Activated CD8-positive, alpha-beta T cell treated with anti-CD3 and anti-CD28 coated beads for 36 hours (primary cell): ENCODE data around the gene OSBPL8. TPM values are rescaled to one million over a fixed set of nuclear protein-coding genes. Genes with fewer than 3 reads are reported as not detected.
A peak's percentile ranks its signal among the peaks of the same experiment; 100 is the strongest.

ENCODE experiments used
- ATAC-seq: fragments of 200-7000 bp; cut with Tn5 transposase; one replicate; pipeline ENCODE4 v1.10.0; 2021; ENCODE audit warnings: mild to moderate bottlenecking, moderate library complexity
- CTCF ChIA-PET: fragments of 350-600 bp; sonication (Branson Sonifier 250); formaldehyde crosslinking; loops from one replicate; lab custom pipeline; 2021; ENCODE audit warnings: antibody characterized with exemption; lab: Charles Lee
- POLR2A ChIA-PET: fragments of 350-600 bp; sonication (Branson Sonifier 250); formaldehyde crosslinking; loops from one replicate; lab custom pipeline; 2021; ENCODE audit warnings: antibody characterized with exemption; lab: Charles Lee
- DNase-seq: peaks from one replicate; pipeline ENCODE4 v3.0.0-alpha.2; 2020
- H3K27ac Mint-ChIP-seq: one replicate; pipeline ENCODE4 v1.8.0; 2021; ENCODE audit warnings: mild to moderate bottlenecking, mixed read lengths
- H3K27me3 Mint-ChIP-seq: one replicate; pipeline ENCODE4 v1.8.0; 2021; ENCODE audit warnings: mixed read lengths
- H3K36me3 Mint-ChIP-seq: one replicate; pipeline ENCODE4 v1.8.0; 2021; ENCODE audit warnings: low read depth, mixed read lengths
- H3K4me1 Mint-ChIP-seq: one replicate; pipeline ENCODE4 v1.8.0; 2021; ENCODE audit warnings: low read depth, mixed read lengths
- H3K4me3 Mint-ChIP-seq: one replicate; pipeline ENCODE4 v1.8.0; 2021; ENCODE audit warnings: mild to moderate bottlenecking, moderate library complexity, mixed read lengths
- H3K9me3 Mint-ChIP-seq: one replicate; pipeline ENCODE4 v1.8.0; 2021; ENCODE audit warnings: mixed read lengths
- intact Hi-C: fragments of 100-400 bp; cut with micrococcal nuclease; formaldehyde crosslinking; loops from one replicate; pipeline ENCODE4 v1.10.0; 2022
- total RNA-seq, 2 experiments: library from RNA; stranded (reverse); gene quantifications; one replicate each; pipeline ENCODE4 v1.2.3, GENCODE V29; 2021
- TF ChIP-seq, protein P1 (sequence below): fragments of 200-600 bp; IDR thresholded peaks from one replicate; pipeline ENCODE4 v1.8.0; 2022; ENCODE audit warnings: antibody characterized with exemption, mild to moderate bottlenecking

The OSBPL8 gene
- total RNA-seq, 2 experiments from 2014 or later = 81.1 to 85.6 TPM

DNA sequence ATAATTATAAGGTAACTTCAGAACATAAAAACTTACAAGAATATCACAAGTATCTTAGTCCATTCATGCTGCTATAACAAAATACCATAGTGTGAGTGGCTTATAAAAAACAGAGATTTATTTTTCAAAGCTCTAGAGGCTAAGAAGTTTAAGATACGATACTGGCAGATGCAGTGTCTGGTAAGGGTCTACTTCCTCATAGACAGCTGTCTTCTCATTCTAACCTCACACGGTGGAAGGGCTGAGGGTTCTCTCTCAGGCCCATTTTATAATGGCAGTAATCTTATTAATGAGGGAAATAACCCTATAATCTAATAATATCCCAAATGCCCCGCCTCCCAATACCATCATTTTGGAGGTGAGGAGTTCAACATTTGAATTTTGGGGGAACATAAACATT lies 23.7 kb upstream of the OSBPL8 start:
- ATAC-seq = no peak
- no peak overlapping the region for H3K4me3 Mint-ChIP-seq
- DNase-seq = no peak
- no peaks in the 10 kb centered on the region for H3K36me3 Mint-ChIP-seq
- ChIA-PET POLR2A (interaction anchor here (0.5 kb wide), 1 partner anchor 71 kb away, joined by 3 read pairs; no protein-coding TSS in a partner anchor), CTCF (no interaction called here)
- H3K4me1 Mint-ChIP-seq = peaks cover 2% of the 10 kb centered on the region
- no peaks in the 10 kb centered on the region for H3K27me3 Mint-ChIP-seq
- intact Hi-C loops = no loop called here
- no peaks in the 10 kb centered on the region for H3K9me3 Mint-ChIP-seq
- no peak overlapping the region for H3K27ac Mint-ChIP-seq
- TF ChIP-seq, protein P1, sequence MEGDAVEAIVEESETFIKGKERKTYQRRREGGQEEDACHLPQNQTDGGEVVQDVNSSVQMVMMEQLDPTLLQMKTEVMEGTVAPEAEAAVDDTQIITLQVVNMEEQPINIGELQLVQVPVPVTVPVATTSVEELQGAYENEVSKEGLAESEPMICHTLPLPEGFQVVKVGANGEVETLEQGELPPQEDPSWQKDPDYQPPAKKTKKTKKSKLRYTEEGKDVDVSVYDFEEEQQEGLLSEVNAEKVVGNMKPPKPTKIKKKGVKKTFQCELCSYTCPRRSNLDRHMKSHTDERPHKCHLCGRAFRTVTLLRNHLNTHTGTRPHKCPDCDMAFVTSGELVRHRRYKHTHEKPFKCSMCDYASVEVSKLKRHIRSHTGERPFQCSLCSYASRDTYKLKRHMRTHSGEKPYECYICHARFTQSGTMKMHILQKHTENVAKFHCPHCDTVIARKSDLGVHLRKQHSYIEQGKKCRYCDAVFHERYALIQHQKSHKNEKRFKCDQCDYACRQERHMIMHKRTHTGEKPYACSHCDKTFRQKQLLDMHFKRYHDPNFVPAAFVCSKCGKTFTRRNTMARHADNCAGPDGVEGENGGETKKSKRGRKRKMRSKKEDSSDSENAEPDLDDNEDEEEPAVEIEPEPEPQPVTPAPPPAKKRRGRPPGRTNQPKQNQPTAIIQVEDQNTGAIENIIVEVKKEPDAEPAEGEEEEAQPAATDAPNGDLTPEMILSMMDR = no peak

DNA sequence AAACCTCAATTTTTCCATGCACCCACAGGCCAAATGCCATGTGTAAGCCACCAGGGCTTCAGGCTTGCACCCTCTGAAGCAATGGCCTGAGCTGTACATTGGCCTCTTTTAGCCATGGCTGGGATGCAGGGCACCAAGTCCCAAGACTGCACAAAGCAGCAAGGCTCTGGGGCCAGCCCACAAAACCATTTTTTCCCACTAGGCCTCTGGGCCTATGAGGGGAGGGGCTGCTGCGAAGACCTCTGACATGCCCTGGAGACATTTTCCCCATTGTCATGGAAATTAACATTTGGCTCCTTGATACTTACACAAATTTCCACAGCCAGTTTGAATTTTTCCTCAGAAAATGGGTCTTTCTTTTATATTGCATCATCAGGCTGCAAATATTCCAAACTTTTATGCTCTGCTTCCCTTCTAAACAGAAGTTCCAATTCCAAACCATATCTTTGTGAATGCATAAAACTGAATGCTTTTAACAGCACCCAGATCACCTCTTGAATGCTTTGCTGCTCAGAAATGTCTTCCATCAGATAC lies 14.3 kb upstream of the OSBPL8 start:
- Mint-ChIP-seq H3K9me3 (no peaks in the 10 kb centered on the region), H3K4me1 (peaks cover 7% of the 10 kb centered on the region), H3K4me3 (no peak overlapping the region), H3K36me3 (no peaks in the 10 kb centered on the region), H3K27ac (no peak overlapping the region), H3K27me3 (no peaks in the 10 kb centered on the region)
- DNase-seq (no peak), ATAC-seq (no peak)
- TF ChIP-seq, protein P1 = no peak
- intact Hi-C loops = no loop called here
- CTCF ChIA-PET = no interaction called here
- POLR2A ChIA-PET = no interaction called here

DNA sequence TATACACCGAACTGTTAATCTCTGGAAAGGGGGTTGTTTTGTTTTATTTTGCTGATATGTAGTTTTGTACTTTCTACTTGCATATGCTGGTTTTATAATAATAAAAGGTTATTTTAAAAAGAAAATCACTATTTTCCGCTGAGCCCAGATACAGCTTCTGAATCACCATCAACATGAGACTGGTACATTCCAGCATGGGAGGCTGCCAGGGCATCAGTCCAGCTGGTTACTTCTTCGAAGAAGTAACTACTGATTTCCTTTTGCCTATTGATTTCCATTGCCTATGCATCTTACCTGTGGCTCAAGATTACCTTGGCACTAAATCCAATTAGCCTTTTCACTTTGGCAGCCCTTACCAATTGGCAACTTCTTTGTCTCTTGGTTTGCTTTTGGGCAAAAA lies 11.7 kb upstream of the OSBPL8 start:
- ChIA-PET POLR2A (no interaction called here), CTCF (interaction anchor here (1.0 kb wide), 1 partner anchor 9 kb away, joined by 4 read pairs; no protein-coding TSS in a partner anchor)
- intact Hi-C loops = no loop called here
- DNase-seq (no peak), ATAC-seq (no peak)
- peaks cover 7% of the 10 kb centered on the region for H3K4me1 Mint-ChIP-seq
- no peak overlapping the region for H3K27ac Mint-ChIP-seq
- H3K36me3 Mint-ChIP-seq = no peaks in the 10 kb centered on the region
- no peaks in the 10 kb centered on the region for H3K9me3 Mint-ChIP-seq
- no peaks in the 10 kb centered on the region for H3K27me3 Mint-ChIP-seq
- H3K4me3 Mint-ChIP-seq = no peak overlapping the region
- TF ChIP-seq, protein P1 = no peak

DNA sequence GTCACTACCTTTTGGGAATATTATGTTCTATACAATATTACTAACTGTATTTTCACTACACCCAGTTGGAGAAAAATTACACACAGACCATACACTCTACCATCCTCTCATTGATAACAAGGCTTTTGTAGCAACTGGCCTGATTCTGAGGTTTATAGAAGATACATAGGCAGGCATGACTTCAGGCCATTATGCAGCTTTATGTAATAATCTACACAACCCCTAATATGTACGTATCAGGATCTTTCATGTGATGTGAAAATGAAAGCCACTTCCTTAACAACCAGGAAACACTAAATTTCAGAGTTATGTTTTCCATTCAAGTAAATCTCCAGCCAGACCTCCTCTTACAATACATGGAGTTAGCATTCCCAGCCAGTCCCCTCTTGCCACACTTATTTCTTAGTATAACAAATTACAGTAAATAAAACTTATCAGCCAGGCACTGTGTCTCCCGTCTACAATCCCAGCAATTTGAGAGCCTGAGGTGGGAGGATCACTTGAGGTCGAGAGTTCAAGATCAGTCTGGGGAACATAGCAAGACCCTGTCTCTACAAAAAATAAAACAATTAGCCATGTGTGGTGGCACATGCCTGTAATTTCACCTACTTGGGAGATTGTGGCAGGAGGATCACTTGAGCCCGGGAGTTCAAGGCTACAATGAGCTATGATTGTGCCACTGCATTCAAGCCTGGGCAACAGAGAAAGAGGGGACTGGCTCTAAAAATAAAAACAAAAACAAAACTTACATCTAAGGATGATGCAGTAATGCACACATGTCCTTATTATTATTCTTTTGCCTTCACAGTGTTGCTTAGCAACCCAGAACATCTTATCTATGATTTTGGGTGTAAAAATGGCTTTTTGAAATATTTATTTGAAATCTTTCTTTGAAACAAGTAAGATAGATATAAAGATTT lies 10.4 kb upstream of the OSBPL8 start:
- ChIA-PET POLR2A (no interaction called here), CTCF (no interaction called here)
- H3K36me3 Mint-ChIP-seq = no peaks in the 10 kb centered on the region
- H3K27ac Mint-ChIP-seq = no peak overlapping the region
- no peaks in the 10 kb centered on the region for H3K27me3 Mint-ChIP-seq
- intact Hi-C loops = no loop called here
- no peaks in the 10 kb centered on the region for H3K9me3 Mint-ChIP-seq
- DNase-seq (no peak), ATAC-seq (peak; percentile 39)
- no peak overlapping the region for H3K4me3 Mint-ChIP-seq
- peaks cover 7% of the 10 kb centered on the region for H3K4me1 Mint-ChIP-seq
- TF ChIP-seq, protein P1 = no peak

DNA sequence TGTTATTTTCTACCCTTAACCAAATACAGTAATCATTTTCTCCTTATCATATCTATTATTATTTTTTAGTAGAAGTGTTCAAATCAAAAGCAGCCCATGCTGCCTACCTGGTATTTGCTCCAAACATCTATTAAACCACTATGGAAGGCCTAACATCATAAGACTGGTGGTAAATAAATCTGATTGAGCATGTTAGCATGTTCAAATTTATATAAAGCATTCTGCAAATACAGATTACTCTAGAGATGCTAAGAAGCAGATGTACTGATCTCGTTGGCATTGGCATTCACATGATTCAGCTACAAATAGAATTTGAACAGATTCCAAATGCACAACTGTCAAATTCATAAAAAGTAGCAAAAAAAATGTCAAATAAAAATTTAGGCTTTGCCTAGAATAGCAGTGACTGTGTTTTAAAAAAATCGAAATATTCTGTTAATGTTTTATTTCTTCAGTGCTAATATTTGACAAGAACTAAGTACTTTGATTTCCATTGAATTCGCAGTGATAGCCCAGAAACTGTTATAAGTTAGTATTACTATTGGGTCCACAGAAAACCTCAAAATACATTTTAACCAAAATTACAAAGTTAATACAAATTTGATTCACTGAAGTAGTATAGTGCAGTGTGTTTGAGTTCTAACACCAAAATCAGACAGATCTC lies 9.4 kb upstream of the OSBPL8 start:
- no peak overlapping the region for H3K4me3 Mint-ChIP-seq
- intact Hi-C loops = no loop called here
- H3K27me3 Mint-ChIP-seq = no peaks in the 10 kb centered on the region
- no peaks in the 10 kb centered on the region for H3K36me3 Mint-ChIP-seq
- H3K9me3 Mint-ChIP-seq = no peaks in the 10 kb centered on the region
- CTCF ChIA-PET = no interaction called here
- no peak for DNase-seq
- no peak for ATAC-seq
- TF ChIP-seq, protein P1 = no peak
- H3K4me1 Mint-ChIP-seq = peaks cover 7% of the 10 kb centered on the region
- no peak overlapping the region for H3K27ac Mint-ChIP-seq
- POLR2A ChIA-PET = no interaction called here
